Measurements from ENCODE around the gene HSBP1L1.

Gene HSBP1L1

GRCh38 chr18:79951545-79952455 is 12.6 kb upstream of the HSBP1L1 start, which contains the start of gene SLC66A2:
Gene SLC66A2, minus strand, starts transcription at chr18:79951653. Its CDS starts 727 bp downstream, at chr18:79950926.
- DNase-seq (ENCODE audit: low read depth) = peak; percentile 84
- no peak for TF ChIP-seq CTCF (conservative IDR thresholded peaks at IDR 0.05; ENCODE audit: low read depth, low read length)
- peak within 1 kb of the TSS; percentile 75 for H3K4me3 ChIP-seq (ENCODE audit: low read depth, low read length)

- no peak for TF ChIP-seq CTCF (conservative IDR thresholded peaks at IDR 0.05; ENCODE audit: low read depth, low read length)
- DNase-seq (ENCODE audit: low read depth) = no peak
- H3K4me3 ChIP-seq (ENCODE audit: low read depth, low read length) = peak overlapping the region; percentile 75
Measured at GRCh38 chr18:79952456-79952995, 11.9 kb upstream of the HSBP1L1 start.

GRCh38 chr18:79952996-79953559 is 11.4 kb upstream of the HSBP1L1 start:
- H3K4me3 ChIP-seq (ENCODE audit: low read depth, low read length) = no peak overlapping the region
- no peak for TF ChIP-seq CTCF (conservative IDR thresholded peaks at IDR 0.05; ENCODE audit: low read depth, low read length)
- no peak for DNase-seq (ENCODE audit: low read depth)

- no peak for TF ChIP-seq CTCF (conservative IDR thresholded peaks at IDR 0.05; ENCODE audit: low read depth, low read length)
- DNase-seq (ENCODE audit: low read depth) = no peak
- H3K4me3 ChIP-seq (ENCODE audit: low read depth, low read length) = no peak overlapping the region
Measured at GRCh38 chr18:79953971-79954651, 10.3 kb upstream of the HSBP1L1 start.

GRCh38 chr18:79954791-79955190 is 9.7 kb upstream of the HSBP1L1 start:
- DNase-seq (ENCODE audit: low read depth) = no peak
- TF ChIP-seq CTCF (conservative IDR thresholded peaks at IDR 0.05; ENCODE audit: low read depth, low read length) = no peak
- no peak overlapping the region for H3K4me3 ChIP-seq (ENCODE audit: low read depth, low read length)

GRCh38 chr18:79955302-79956075 is 9.0 kb upstream of the HSBP1L1 start:
- TF ChIP-seq CTCF (conservative IDR thresholded peaks at IDR 0.05; ENCODE audit: low read depth, low read length) = no peak
- no peak overlapping the region for H3K4me3 ChIP-seq (ENCODE audit: low read depth, low read length)
- DNase-seq (ENCODE audit: low read depth) = no peak

All from choroid plexus epithelial cell (primary cell).